Trophoblast cell (in vitro differentiated cells and primary cell): ENCODE measurements around the gene PAQR4.
A peak's percentile ranks its signal among the peaks of the same experiment; 100 is the strongest.

ENCODE experiments used
- DNase-seq, 2 donors: peaks; one replicate each; pipeline ENCODE4 v3.0.0-alpha.2; 2016
- H2AFZ ChIP-seq: 2 replicates; pipeline ENCODE4 v1.6.1; 2013; ENCODE audit warnings: low read length, moderate library complexity, mild to moderate bottlenecking; ENCODE audit not compliant: insufficient read depth, poor library complexity
- H2AK5ac ChIP-seq: 2 replicates; pipeline ENCODE4 v1.6.1; 2013; ENCODE audit warnings: mild to moderate bottlenecking, low read length
- H2BK120ac ChIP-seq: 2 replicates; pipeline ENCODE4 v1.6.1; 2013; ENCODE audit warnings: low read length, mild to moderate bottlenecking, moderate library complexity; ENCODE audit not compliant: insufficient read depth, poor library complexity
- H2BK12ac ChIP-seq: 2 replicates; pipeline ENCODE4 v1.6.1; 2013; ENCODE audit warnings: mild to moderate bottlenecking, low read length, moderate library complexity
- H2BK5ac ChIP-seq: 2 replicates; pipeline ENCODE4 v1.6.1; 2013; ENCODE audit warnings: low read length, low read depth, moderate library complexity, mild to moderate bottlenecking; ENCODE audit not compliant: poor library complexity
- H3K14ac ChIP-seq: 2 replicates; pipeline ENCODE4 v1.6.1; 2013; ENCODE audit warnings: mild to moderate bottlenecking, low read length
- H3K18ac ChIP-seq: 2 replicates; pipeline ENCODE4 v1.6.1; 2013; ENCODE audit warnings: mild to moderate bottlenecking, low read length
- H3K23ac ChIP-seq: 2 replicates; pipeline ENCODE4 v1.6.1; 2013; ENCODE audit warnings: low read length
- H3K27ac ChIP-seq: 2 replicates; pipeline ENCODE4 v1.5.1; 2013; ENCODE audit warnings: low read depth, mild to moderate bottlenecking, inconsistent platforms, low read length, moderate library complexity
- H3K27me3 ChIP-seq: 2 replicates; pipeline ENCODE4 v1.6.1; 2013; ENCODE audit warnings: inconsistent platforms, mild to moderate bottlenecking, low read length, moderate library complexity; ENCODE audit not compliant: insufficient read depth
- H3K36me3 ChIP-seq, 2 experiments: 1 replicate in 1 of 2; 2 replicates in 1 of 2; pipeline ENCODE4 v1.6.1; 2013; ENCODE audit warnings: low read length in 2 of 2, mild to moderate bottlenecking in 2 of 2, moderate library complexity in 1 of 2; ENCODE audit not compliant: insufficient read depth in 2 of 2, control insufficient read depth in 1 of 2
- H3K4ac ChIP-seq: 2 replicates; pipeline ENCODE4 v1.6.1; 2013; ENCODE audit warnings: low read depth, mild to moderate bottlenecking, low read length, moderate library complexity
- H3K4me1 ChIP-seq, 2 experiments: 1 replicate in 1 of 2; 2 replicates in 1 of 2; pipeline ENCODE4 v1.6.1; 2013; ENCODE audit warnings: low read length in 2 of 2, mild to moderate bottlenecking in 2 of 2, moderate library complexity in 1 of 2; ENCODE audit not compliant: insufficient read depth in 2 of 2, control insufficient read depth in 1 of 2
- H3K4me2 ChIP-seq: 2 replicates; pipeline ENCODE4 v1.6.1; 2013; ENCODE audit warnings: inconsistent platforms, mild to moderate bottlenecking, low read length, moderate library complexity
- H3K4me3 ChIP-seq: 2 replicates; pipeline ENCODE4 v1.5.1; 2013; ENCODE audit warnings: mild to moderate bottlenecking, low read depth, low read length, inconsistent platforms
- H3K79me1 ChIP-seq: one replicate; pipeline ENCODE4 v1.6.1; 2013; ENCODE audit warnings: low read length
- H3K79me2 ChIP-seq: 2 replicates; pipeline ENCODE4 v1.6.1; 2013; ENCODE audit warnings: low read length, mild to moderate bottlenecking; ENCODE audit not compliant: control insufficient read depth, insufficient read depth, poor library complexity
- H3K9ac ChIP-seq: 2 replicates; pipeline ENCODE4 v1.6.1; 2013; ENCODE audit warnings: mild to moderate bottlenecking, low read length
- H3K9me3 ChIP-seq: 2 replicates; pipeline ENCODE4 v1.6.1; 2013; ENCODE audit warnings: low read depth, mild to moderate bottlenecking, control low read depth, inconsistent platforms, low read length; ENCODE audit not compliant: insufficient read depth
- H4K12ac ChIP-seq: 2 replicates; pipeline ENCODE4 v1.6.1; 2013; ENCODE audit warnings: low read depth, mild to moderate bottlenecking, low read length, moderate library complexity
- H4K8ac ChIP-seq: 2 replicates; pipeline ENCODE4 v1.6.1; 2013; ENCODE audit warnings: low read depth, mild to moderate bottlenecking, low read length, moderate library complexity
- H4K91ac ChIP-seq: one replicate; pipeline ENCODE4 v1.6.1; 2013; ENCODE audit warnings: low read depth, mild to moderate bottlenecking, low read length, moderate library complexity
- WGBS: extraction: QIAGEN DNeasy Blood & Tissue Kit; methylation state at CpG from one replicate; pipeline ENCODE4 v1.1.7; 2013; ENCODE audit warnings: missing lambda C conversion rate; ENCODE audit not compliant: insufficient read length, insufficient coverage; ENCODE audit errors: extremely low coverage; 5-methylcytosine and 5-hydroxymethylcytosine counted together

PAQR4 gene

DNA sequence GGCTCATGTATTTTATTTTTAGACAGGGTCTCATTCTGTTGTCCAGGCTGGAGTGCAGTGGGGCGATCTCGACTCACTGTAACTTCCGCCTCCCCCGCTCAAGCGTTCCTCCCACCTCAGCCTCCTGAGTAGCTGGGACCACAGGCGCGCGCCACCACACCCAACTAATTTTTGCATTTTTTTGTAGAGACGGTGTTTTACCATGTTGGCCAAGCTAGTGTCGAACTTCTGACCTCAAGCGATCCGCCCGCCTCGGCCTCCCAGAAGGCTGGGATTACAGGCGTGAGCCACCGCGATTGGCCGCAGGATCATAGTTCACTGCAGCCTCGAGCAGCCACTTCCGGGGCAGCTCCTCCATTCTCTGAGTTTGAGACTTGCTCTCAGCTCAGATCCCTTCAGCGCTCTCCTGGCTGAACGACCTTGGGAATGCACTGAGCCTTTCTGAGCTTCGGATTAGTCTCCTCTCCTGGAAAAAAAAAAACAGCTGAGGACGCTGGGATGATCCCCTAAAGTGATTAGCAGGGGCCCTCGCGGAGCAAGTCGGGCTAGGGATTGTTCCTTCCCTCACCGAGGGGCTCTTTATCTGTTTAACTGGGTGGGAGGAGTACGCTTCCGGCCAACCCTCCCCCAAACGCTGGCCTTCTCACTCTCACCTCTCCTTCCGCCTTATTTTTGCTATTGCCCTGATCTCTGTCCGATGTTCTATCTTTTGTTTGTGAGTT, 12.2 kb downstream of the PAQR4 start:
- H3K36me3 ChIP-seq = peaks cover 11 to 18% of the 10 kb centered on the region in 2 experiments

DNA sequence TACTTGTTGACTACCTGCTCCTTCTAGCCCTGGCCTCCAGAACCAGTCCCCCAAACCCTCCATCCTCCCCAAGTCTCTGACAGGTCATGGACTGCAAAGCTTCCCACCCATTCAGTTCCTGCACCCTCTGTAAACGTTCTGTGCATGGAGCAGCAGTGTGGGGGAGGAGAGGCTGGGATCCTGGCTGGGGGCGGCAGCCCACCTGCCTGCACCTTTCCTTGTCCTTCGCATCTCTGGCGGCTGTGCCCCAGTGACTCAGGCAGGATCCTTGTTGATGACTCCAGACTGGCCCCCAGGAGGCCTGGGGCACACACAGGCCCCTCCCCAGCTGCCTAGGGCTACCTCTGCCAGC, 12.7 kb downstream of the PAQR4 start:
- Histone ChIP-seq H2AK5ac (no peak overlapping the region), H2BK5ac (no peak overlapping the region), H3K4ac (no peak overlapping the region), H3K27me3 (no peaks in the 10 kb centered on the region), H3K14ac (no peak overlapping the region), H3K79me2 (peaks cover 10% of the 10 kb centered on the region), H2BK12ac (no peak overlapping the region), H4K8ac (peak overlapping the region; percentile 100), H3K23ac (no peak overlapping the region), H3K9ac (no peak overlapping the region), H2BK120ac (no peak overlapping the region), H3K9me3 (no peaks in the 10 kb centered on the region), H3K79me1 (peaks cover 15% of the 10 kb centered on the region), H2AFZ (no peak overlapping the region), H3K4me2 (no peak overlapping the region), H3K36me3 (peaks cover 6 to 13% of the 10 kb centered on the region in 2 experiments), H4K12ac (no peak overlapping the region), H3K4me1 (peaks cover 17 to 23% of the 10 kb centered on the region in 2 experiments), H3K27ac (peak overlapping the region; percentile 31), H3K18ac (no peak overlapping the region), H3K4me3 (no peak overlapping the region), H4K91ac (no peak overlapping the region)
- DNase-seq = no peak
- WGBS = no CpG with 5 or more reads among the region's 4 CpGs

More for the DNA sequence above, 12.2 kb downstream of the PAQR4 start:
- Histone ChIP-seq H2BK120ac (peak overlapping the region; percentile 97), H3K27ac (peak overlapping the region; percentile 31), H3K27me3 (no peaks in the 10 kb centered on the region), H3K79me1 (peaks cover 15% of the 10 kb centered on the region), H2BK12ac (peak overlapping the region; percentile 15), H2BK5ac (no peak overlapping the region), H4K12ac (peak overlapping the region; percentile 97), H3K4ac (peak overlapping the region; percentile 15), H2AK5ac (peak overlapping the region; percentile 99), H3K14ac (peak overlapping the region; percentile 99), H2AFZ (no peak overlapping the region), H3K4me3 (no peak overlapping the region), H3K9me3 (no peaks in the 10 kb centered on the region), H4K8ac (peak overlapping the region; percentile 100), H3K23ac (no peak overlapping the region), H3K79me2 (peaks cover 10% of the 10 kb centered on the region), H3K4me1 (peaks cover 17 to 23% of the 10 kb centered on the region in 2 experiments), H3K18ac (peak overlapping the region; percentile 100), H3K4me2 (peak overlapping the region; percentile 96), H3K9ac (no peak overlapping the region), H4K91ac (peak overlapping the region; percentile 99)
- WGBS = no CpG with 5 or more reads among the region's 33 CpGs
- peak; percentile 10 to 48 for DNase-seq

DNA sequence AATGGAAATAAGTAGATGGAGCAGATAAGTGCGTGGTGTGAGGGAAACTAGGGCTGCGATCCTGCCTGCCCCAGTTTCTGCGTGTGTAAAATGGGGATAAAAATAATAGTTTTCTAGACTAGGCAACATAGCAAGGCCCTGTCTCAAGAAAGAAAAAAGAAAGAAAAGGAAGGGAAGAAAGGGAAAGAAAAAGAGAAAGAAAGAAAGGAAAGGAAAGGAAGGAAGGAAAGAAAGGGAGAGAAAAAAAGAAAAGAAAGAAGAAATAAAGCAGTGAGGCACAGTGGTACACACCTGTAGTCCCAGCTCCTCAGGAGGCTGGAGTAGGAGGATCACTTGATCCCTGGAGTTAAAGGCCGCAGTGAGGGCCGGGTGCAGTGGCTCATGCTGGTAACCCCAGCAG, 13.3 kb downstream of the PAQR4 start:
- Histone ChIP-seq H3K79me2 (peaks cover 10% of the 10 kb centered on the region), H3K9ac (no peak overlapping the region), H3K36me3 (peaks cover 4 to 9% of the 10 kb centered on the region in 2 experiments), H3K4me1 (peaks cover 20 to 25% of the 10 kb centered on the region in 2 experiments), H3K27ac (no peak overlapping the region), H4K8ac (no peak overlapping the region), H3K18ac (no peak overlapping the region), H2AFZ (no peak overlapping the region), H4K12ac (no peak overlapping the region), H3K79me1 (peaks cover 15% of the 10 kb centered on the region), H4K91ac (no peak overlapping the region), H3K27me3 (no peaks in the 10 kb centered on the region), H3K4me3 (no peak overlapping the region), H3K4ac (no peak overlapping the region), H2AK5ac (no peak overlapping the region), H2BK120ac (no peak overlapping the region), H2BK12ac (no peak overlapping the region), H2BK5ac (no peak overlapping the region), H3K23ac (no peak overlapping the region), H3K14ac (no peak overlapping the region), H3K4me2 (no peak overlapping the region), H3K9me3 (no peaks in the 10 kb centered on the region)
- DNase-seq = no peak
- no CpG with 5 or more reads among the region's 5 CpGs for WGBS

DNA sequence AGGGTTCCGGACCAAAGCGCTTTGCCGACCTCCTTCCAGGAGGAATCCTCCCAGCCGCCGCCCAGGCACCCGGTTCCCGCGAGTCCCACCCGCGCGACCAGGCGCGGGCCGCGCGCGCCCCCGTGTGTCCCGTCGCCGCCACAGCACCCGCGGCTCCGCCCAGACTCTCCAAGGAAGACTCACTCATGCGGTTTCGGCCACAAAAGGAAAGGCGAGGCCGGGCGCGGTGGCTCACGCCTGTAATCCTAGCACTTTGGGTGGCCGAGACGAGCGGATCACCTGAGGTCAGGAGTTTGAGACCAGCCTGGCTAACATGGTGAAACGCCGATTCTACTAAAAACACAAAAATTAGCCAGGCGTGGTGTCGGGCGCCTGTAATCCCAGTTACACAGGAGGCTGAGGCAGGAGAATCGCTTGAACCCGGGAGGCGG, 14.6 kb downstream of the PAQR4 start:
- H3K4me3 ChIP-seq = no peak overlapping the region

More for the DNA sequence above, 14.6 kb downstream of the PAQR4 start:
- H4K12ac ChIP-seq = no peak overlapping the region
- H3K14ac ChIP-seq = no peak overlapping the region
- H3K9ac ChIP-seq = no peak overlapping the region
- H3K4ac ChIP-seq = no peak overlapping the region
- no peak overlapping the region for H3K27ac ChIP-seq
- H3K23ac ChIP-seq = no peak overlapping the region
- no peak overlapping the region for H2BK120ac ChIP-seq
- H3K36me3 ChIP-seq = no peaks in the 10 kb centered on the region
- H3K18ac ChIP-seq = no peak overlapping the region
- H3K9me3 ChIP-seq = no peaks in the 10 kb centered on the region
- WGBS = no CpG with 5 or more reads among the region's 42 CpGs
- no peak overlapping the region for H2AK5ac ChIP-seq
- peaks cover 23 to 31% of the 10 kb centered on the region in 2 experiments for H3K4me1 ChIP-seq
- peaks cover 15% of the 10 kb centered on the region for H3K79me1 ChIP-seq
- H3K27me3 ChIP-seq = no peaks in the 10 kb centered on the region
- H4K8ac ChIP-seq = peak overlapping the region; percentile 65
- peak overlapping the region; percentile 59 for H3K4me2 ChIP-seq
- peak; percentile 78 to 93 for DNase-seq
- peaks cover 10% of the 10 kb centered on the region for H3K79me2 ChIP-seq
- H2BK5ac ChIP-seq = no peak overlapping the region
- no peak overlapping the region for H4K91ac ChIP-seq
- H2BK12ac ChIP-seq = no peak overlapping the region
- peak overlapping the region; percentile 83 for H2AFZ ChIP-seq
